SH-SY5Y (cell line): Measurements from ENCODE around the gene OSBPL2.

ENCODE experiments used
- GATA2 ChIP-seq: IDR thresholded peaks from 2 replicates; pipeline ENCODE4 v1.6.1; 2011; ENCODE audit warnings: mild to moderate bottlenecking, low read depth, low read length
- GATA3 ChIP-seq: IDR thresholded peaks from 2 replicates; pipeline ENCODE4 v1.6.1; 2011; ENCODE audit warnings: low read depth, mild to moderate bottlenecking, low read length, moderate library complexity

- TF ChIP-seq GATA3 (no peak), GATA2 (no peak)
These were observed 94.1 kb downstream of the OSBPL2 start for GRCh38 chr20:62332421-62332820.
